CD4-positive, alpha-beta T cell treated with Interleukin-4 for 4 hours (primary cell): Measurements from ENCODE around the gene WNT9A.
"Not testable (repeated sequence)": the region's sequence is repeated elsewhere in the genome, so short reads cannot be mapped to it uniquely, and the experiment has no call there.

Source experiments
- DNase-seq: peaks from one replicate; pipeline ENCODE4 v3.0.0-alpha.2; 2020

WNT9A gene

GRCh38 chr1:227883641-227884301 is 64.0 kb downstream of the WNT9A start:
- no peak for DNase-seq

- no peak for DNase-seq
These were observed 64.6 kb downstream of the WNT9A start for GRCh38 chr1:227883073-227883520.

- DNase-seq = no peak
These were observed 67.3 kb downstream of the WNT9A start for GRCh38 chr1:227880342-227880924.

- not testable (repeated sequence) for DNase-seq
These were observed 69.9 kb downstream of the WNT9A start for GRCh38 chr1:227877810-227878209.

- DNase-seq = not testable (repeated sequence)
These were observed 75.8 kb downstream of the WNT9A start for GRCh38 chr1:227871892-227872291.

- DNase-seq = no peak
These were observed 77.4 kb downstream of the WNT9A start for GRCh38 chr1:227870366-227870765.

- DNase-seq = peak; percentile 10
These were observed 77.9 kb downstream of the WNT9A start for GRCh38 chr1:227869851-227870305.

GRCh38 chr1:227869279-227869842 is 78.4 kb downstream of the WNT9A start:
- DNase-seq = no peak
